GM19238 (cell line): Measurements from ENCODE around the gene TTC16.

Experiments used
- DNase-seq: peaks from one replicate; pipeline ENCODE4 v3.0.0; 2011; ENCODE audit warnings: low spot score; ENCODE audit not compliant: insufficient read length

The TTC16 gene

DNA sequence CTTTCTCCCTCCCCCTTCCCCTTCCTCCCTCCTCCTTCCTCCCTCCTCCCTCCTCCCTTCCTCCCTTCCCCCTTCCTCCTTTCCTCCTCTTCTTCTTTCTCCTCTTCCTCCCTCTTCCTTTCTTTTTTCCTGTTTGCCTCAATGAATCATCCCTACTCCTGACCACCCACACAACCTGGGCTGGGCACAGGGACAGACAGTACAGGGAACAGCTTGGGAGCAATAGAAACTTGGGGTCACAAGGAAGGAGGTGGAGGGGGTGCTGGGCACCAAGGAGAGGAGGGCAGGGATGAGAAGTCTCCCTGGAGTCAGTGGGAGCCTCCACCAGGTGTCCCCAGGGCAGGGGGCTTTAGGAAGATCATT is 5.0 kb downstream of the TTC16 start:
- no peak for DNase-seq

DNA sequence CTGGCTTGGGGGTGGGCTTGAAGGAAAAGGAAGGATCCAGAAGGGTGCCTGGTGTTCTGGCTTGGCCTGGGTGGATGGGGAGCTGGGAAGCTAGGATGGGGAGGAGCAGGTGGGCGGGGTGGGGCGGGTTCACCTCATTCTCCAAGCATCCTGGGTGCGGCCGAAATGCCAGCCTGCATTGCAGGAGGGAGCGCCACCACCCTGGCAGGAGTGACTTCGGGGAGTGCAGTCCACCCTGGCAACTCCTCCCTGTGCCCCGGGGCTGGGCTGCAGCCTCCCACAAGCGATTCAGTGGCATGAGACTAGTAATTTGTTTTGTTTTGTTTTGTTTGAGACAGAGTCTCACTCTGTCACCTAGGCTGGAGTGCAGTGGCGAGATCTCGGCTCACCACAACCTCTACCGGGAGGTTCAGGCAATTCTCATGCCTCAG is 5.5 kb downstream of the TTC16 start:
- no peak for DNase-seq

DNA sequence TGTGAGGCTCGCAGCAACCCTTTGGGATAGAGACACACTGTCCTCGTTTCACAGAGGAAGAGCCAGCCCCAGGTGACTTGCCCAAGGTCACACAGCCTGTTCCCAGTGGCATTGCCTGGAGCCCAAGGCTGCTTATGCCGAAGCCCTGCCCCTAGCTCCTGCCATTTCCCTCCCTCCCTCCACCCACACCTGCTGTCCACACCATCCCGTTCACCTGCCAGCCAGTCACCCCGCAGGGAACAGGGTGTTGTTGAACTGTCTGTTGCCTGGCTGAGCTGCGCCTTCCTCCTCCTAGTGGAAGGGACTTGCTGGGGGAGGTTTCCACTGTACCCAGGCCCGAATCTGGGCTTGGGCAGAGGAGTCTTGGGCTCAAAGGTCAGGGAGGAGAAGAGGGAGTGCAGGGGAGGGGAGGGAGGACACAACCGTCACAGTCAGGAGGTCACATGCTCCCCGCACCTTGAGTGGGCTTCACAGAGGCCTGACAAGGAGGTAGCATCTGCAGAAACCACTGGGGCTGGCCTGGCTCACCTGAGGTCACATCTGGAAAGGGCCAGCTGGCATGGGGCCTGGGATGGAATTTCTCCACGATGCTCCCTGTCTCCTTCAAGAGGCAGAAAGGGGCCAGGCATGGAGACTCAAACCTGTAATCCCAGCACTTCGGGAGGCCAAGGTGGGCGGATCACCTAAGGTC is 6.3 kb downstream of the TTC16 start:
- DNase-seq: no peak

DNA sequence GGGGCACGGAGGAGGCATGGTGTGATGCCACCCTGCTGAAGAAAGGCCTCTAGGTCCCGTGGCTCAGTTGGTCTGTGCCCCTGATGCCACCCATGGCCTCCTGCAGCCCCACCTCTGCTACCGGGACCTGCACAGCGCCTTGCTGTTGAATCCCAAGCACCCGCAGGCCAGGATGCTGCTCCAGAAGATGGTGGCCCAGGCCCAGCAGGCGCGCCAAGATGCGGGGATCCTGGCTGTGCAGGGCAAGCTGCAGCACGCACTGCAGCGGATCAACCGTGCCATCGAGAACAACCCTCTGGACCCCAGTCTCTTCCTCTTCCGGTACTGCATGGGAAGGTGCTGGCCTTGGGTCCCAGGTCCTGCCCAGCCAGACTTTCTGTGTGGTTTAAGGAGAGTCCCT is 7.1 kb downstream of the TTC16 start:
- DNase-seq: no peak

DNA sequence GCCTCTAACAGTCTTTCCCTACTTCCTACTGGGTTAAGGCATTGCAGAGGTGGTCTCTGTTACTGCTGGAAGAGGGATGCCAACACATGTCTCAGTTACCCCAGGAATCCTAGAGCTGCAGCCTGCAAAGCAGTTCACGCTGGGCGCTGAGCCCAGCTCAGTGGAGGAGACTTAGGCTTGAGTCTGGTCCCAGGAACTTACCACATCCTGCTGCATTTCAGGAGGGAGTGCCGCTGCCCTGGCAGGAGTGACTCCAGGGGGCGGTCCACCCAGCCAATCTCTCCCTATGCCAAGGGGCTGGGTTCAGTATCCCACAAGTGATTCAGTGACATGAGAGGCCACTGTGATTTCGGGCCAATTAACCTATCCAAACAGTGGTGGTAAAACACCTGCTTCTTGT is 7.6 kb downstream of the TTC16 start:
- no peak for DNase-seq

DNA sequence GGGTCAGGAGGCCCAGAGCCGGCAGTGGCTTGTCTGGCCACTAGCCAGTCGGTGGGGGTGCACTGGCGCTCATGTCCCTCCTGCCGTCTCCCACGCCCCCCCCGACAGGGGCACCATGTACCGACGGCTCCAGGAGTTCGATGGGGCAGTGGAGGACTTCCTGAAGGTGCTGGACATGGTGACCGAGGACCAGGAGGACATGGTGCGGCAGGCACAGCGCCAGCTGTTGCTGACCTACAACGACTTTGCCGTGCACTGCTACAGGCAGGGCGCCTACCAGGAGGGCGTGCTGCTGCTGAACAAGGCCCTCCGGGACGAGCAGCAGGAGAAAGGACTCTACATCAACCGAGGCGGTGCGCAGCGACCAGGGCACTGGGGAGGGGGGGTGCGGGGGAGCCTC is 8.1 kb downstream of the TTC16 start:
- DNase-seq: no peak

DNA sequence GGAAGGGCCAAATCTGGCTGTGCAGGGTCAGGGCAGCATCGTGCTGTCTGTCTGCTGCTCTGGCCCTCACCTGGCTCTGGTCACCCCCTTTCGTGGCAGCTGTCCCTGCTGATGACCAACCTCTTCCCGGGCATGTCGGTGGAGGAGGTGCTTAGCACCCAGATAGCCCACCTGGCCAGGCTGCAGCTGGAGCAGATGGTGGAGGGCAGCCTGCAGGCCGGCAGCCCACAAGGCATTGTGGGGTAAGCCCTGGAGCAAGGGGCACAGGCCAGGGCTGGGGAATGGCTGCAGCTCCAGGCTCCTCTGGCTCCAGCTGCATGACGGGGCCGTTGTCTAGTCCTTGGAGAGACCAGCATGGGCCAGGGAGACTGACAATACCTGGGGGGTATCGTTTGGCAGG is 11.0 kb downstream of the TTC16 start:
- DNase-seq: no peak

DNA sequence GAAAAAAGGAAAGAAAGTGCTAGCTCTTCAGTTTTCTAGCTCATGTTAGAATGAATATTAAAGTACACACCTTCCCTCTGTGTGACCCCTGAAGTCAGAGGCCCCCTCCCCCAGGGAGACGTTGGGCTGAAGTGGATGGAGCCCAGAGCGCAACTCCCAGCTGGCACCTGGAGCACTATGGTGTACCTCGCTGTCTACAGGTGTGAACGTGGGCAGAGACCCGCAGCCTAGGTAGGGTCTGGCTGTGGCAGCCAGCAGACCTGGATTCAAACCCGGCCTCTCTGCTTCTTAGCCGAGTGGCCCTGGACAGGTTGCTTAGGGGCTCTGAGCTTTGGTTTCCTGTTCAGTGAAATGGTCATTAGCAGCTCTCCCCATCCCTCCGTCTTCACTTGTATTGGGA is 12.9 kb downstream of the TTC16 start:
- DNase-seq: no peak

DNA sequence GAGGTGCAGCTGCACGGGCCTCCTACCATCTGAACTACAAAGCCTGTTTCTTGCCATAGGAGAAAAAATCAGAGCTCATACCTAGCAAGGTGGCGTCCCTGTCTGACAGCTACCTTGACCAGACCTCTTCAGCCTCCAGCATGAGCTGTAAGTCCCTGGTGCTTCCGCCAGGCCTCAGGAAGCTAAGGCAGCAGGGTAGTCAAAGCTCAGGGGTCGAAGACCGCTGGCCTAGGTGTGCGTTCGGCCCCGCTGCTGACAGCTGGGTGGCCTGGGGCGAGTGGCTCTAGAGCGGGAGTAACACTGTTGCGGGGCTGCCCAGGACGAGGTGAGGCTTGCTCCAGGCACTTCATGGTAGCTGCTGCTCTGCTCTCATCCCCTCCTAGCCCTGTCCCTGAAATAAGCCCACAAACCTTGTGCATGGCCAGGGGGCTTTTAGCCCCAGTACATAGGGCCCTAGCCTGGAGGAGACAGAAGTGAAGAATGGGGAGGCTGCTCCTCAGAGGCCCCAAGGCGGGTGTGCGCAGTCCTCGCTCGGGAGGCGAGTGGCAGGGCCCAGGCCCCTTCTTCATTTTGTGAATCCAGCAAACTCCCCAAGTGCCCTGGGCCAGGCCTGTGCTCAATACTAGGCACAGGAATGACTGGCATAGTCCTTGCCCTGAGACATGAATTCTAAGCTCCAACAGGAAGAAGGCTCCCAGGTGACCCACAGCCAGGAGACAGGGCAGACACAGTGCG is 13.8 kb downstream of the TTC16 start:
- no peak for DNase-seq

DNA sequence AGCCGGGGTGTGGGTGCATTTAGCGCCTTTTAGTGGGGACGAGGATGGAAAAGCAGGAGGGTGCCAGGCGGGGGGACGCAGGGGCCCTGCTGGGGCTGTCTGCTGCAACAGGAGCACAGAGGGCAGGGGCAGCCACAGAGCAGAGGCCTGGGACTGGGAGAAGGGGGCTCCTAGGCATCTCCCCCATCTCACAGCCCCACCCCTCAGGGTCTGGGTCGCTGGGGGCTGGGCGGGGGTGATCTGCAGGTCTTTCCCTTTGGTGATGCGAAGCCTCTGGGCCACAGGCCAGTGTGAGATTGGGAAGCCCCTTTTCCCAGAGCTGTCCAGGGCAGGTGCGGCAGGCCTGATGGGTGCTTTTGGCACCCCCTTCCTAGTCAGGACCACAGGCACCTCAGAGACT is 14.4 kb downstream of the TTC16 start:
- DNase-seq: no peak

DNA sequence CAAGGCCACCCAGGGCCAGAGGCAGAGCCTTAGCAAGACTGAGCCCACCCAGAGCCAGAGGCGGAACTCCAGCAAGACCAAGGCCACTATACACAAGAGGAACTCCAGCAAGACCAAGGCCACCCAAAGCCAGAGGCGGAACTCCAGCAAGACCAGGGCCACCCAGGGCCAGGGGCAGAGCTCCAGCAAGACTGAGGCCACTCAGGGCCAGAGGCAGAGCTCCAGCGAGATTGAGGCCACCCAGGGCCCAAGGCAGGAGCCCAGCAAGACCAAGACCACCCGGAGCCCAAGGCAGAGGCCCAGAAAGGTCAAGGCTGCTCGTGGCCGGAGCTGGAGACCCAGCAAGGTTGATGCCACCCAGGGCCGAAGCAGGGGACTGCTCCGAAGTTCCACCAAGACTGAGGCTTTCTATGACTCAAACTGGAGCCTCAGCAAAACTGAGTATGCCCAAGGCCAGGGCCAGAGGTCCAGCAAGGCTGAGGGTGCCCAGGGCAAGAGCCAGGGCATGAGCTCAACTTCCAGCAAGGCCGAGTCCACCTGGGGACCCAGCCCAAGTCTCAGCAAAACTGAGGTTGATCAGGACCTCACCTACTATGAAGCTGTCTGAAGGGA is 15.0 kb downstream of the TTC16 start:
- no peak for DNase-seq

DNA sequence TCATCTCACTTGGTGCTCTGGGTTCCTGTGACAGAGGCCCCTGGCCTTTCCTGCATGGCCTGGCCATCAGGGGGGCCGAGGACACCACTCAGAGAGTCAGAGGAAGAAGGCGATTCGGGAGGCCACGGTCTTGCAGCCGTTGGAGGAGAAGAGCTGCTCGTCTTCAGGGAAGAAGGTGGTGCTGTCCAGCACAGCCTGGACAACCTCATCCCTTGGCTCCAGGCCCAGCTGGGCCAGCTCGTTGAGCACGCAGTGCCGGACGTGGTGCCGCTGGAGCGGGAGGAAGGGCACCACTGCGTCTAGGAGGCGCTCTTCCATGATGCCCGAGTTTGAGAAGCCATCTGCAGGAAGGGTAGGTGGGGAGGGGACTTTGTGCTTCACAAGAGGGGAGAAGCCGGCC is 16.1 kb downstream of the TTC16 start:
- DNase-seq: no peak

DNA sequence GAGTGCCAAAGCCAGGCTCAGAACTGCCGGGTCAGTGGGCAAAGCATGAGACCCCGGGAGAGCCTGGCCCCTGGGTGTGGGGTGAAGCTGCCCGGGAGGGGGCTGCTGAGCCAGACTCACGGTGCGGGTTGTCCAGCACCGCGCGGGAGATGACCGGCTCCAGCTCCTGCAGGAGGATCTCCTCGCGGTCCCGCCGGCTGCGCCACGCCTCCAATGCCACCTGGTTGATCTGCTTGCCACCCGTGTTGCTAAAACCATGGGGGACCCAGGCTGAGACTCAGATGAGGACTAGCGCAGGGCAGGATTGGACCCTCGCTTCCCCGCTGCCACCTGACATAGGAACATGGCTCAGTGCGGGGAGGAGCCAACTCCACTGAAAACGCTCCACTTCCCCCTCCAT is 16.6 kb downstream of the TTC16 start:
- no peak for DNase-seq

DNA sequence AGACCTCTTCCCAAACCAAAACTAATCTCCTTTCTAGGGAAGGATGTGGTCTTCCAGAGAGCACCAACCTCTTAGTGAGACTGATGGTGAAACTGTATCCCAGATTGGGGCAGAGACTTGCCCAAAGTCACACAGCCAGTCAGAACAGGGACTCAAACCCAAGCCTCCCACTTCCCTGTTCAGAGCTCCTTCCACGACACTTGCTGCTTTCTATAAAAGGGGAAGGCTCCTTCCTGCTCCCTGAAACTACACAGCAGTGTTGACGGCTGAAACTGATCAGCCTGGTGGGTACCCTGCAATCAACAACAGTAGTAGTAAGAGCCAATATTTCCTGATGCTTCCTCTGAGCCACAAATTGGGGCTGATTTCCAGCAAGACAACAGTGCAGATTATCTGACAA is 17.7 kb downstream of the TTC16 start:
- DNase-seq: no peak

DNA sequence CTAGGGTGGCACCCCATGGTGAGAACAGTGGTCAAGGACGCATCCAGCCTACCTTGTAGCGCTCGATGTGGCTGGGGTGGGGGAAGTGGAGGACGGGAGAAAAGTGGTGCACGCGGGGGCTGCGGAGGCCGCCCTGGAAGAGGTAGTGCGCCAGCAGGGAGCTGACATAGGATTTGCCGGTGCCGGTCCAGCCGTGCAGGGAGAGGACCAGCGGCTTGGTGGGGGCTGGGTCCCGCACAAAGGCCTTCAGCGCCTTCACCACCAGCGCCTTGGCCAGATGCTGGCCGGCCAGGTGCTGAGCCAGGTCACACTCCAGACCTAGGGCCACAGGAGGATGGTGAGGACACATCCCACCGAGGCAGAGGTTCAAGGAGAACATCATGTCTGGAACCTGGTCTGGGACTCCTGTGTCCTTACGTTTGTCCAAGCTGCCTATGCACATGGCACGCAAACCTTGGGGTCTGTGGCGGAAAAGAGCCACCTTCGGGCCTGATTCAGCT is 18.4 kb downstream of the TTC16 start:
- no peak for DNase-seq

DNA sequence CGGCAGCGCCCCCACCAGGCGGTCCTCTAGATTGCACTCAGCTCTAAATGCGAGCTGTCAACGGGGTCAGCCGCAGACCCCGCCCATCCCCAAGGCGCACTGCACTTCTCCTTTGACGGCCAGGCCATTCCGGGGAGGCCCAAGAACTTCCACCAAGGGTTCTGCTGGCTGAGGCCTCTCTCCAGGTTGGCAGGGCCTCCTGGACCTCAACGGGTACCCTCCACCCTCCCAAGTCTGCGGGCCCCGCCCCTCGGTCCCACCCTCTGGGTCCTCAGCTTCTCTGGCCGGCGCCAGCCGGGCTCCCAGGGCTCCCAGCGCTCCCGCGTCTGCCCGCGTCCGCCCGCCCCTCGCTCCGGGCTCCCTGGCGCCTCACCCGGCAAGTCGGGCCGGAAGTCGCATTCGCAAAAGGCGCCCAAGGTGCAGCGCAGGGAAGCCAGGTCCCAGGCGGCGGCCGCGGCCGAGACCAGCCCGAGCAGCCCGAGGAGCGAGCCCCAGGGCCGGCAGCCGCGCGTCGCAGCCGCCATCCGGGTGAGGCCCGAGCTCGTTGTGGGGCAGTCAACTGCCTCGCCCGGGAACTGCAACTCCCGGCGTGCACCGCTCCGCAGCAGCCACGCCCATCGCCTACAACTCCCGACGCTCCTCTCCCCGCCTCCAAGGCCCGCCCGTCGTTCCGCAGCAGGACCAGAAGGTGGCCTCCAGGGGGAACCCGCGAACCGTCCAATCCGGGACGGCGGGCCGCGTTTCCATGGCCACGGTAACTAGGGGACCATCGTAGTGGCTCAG is 19.1 kb downstream of the TTC16 start, which contains the start of gene TOR2A:
Gene TOR2A, minus strand, starts transcription at position 548 of the 783 bp plus-strand sequence. Its CDS starts 24 bp downstream, at position 524.
- peak; percentile 99 for DNase-seq

DNA sequence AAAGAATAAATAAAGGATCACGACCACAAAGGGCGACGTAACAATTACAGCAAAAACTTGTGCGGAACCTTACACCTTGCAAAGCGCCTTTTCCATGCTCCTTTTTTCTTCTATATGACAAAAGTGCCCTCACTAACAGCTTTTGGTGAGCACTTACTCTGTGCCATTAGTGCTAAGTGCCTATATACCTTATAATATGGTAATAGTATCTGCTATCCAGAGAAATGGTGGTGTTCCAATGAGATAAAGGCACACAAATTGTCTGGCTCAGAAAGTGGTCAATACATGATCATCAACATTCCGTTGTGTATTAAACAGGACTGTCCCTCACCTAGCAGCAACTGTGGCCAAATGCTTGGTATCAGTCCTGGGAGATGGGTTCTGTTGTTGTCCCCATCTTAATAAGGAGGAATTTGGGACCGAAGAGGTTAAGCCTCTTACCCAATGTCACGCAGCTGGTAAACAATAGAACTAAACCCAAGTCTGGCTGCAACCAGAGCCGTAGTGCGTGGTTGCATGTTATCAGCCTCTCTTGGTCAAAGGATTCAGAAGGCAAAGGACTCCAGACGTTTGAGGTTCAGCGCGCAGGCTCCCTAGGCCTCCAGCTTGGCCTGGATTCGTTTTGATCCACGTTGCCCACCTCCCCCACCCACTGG is 19.8 kb downstream of the TTC16 start:
- DNase-seq: no peak

DNA sequence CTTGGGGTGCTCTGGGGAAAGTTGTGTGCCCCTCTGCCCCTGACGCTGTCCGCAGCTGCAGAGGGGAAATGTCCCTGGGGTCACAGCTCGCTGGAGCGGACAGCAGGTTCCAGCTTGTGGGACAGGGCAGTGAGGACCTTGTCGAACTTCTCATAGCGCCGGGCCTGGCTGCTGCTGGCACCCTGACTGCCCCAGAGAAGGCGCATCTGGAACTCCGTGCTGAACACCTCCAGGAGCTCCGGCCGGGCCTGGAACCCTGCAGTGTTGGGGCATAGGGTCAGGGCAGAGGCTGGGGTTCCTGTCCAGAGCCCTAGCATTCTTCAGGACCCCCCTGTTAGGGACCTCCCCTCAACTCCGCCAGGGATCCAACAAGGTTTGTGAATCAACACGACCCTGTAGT is 22.8 kb downstream of the TTC16 start:
- DNase-seq: no peak

DNA sequence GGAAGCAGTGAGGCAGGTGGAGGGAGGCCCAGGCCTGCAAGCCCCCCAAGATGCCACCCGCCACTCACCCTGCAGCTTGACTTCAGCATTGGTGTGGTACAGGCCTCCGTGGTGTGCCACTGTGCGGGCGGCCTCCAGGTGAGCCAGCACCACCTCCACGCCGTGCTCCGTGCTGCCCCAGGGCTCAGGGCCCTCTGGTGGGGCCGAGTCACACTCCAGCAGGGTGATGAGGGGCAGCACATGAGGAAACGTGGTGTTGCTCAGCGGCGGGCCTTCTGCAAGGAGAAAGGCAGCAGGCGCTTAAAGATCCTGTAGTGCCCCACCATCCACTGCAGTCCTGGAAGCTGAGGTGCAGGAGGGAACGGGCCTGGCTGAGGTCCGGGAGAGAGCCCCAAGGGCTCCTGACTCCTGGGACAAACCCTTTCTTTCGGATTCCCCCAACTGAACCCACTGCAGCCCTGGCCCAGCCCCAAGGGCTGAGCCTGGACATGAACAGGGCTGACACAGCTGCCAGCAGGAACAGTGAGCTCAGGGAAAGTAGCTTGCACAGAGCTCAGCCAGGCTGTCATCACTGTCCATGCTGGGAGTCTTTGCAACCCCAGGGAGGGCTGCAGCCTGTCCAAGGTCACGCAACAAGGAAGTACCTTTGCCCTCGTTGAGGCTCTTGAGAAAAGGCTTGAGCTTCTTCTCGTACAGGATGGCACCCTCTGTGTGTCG is 23.9 kb downstream of the TTC16 start:
- no peak for DNase-seq

DNA sequence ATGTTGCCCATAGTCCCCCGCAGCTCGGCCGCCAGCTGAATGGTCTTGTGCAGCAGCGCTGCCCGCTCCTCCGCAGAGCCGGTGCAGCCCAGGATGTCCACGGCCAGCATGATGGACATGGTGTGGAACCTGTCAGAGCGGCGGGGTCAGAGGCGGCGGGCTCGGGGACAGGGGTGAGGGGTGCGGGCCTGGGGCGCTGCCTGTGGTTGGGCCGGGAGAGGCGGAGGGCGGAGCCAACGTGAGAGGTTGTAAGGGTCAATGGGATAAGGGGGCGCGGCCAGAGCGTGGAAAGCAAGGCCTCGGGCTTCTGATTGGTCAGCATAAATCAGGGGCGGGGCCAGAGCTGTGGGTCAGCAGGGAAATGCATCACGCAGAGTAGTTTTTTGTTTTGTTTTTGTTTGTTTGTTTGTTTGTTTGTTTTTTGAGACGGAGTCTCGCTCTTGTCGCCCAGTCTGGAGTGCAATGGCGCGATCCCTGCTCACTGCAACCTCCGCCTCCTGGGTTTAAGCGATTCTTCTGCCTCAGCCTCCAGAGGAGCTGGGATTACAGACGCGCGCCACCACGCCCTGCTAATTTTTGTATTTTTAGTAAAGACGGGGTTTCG is 26.1 kb downstream of the TTC16 start:
- no peak for DNase-seq
